ENCODE measurements around the gene RNFT2.

GRCh38 chr12:116804051-116804450 lies 65.9 kb downstream of the RNFT2 start:
- TF ChIP-seq CTCF (IDR thresholded peaks at IDR 0.05) (no peak), POLR2A (IDR thresholded peaks at IDR 0.05) (no peak), POLR2AphosphoS5 (IDR thresholded peaks at IDR 0.05) (no peak)

Measured in breast epithelium (tissue), 3 donors.